Measurements from ENCODE around the gene TCEANC2.
"Not testable (repeated sequence)": the region's sequence is repeated elsewhere in the genome, so short reads cannot be mapped to it uniquely, and the experiment has no call there.

TCEANC2 gene

DNA sequence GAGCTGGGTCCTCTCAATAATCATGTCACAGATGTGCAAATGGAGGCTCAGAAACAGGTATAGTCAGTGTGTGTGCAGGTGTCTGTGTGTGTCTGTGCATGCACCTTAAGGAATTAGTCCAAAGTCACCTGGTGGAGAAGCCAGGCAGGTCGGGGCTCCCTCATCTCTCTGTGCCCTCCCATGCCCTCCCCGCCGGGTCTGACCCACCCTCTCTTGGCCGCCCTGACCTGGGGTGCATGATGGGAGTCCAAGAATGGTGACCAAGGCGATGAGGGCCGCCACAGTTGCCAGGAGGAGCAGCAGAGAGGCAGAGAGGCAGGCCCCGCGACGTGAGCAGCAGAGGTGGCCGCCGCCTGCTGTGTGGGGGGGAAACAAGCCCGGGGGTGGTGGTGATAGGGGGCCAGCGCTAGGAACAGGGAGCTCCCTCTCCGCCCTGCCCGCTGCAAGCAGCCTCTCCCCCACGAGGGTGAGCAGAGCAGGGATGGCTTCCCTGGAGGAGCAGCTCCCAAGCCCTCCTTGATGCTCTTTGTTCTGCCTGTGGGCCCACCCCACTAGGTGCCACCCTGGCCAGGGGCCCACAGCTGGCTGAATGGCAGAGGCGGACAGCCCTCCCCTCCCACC lies 39.3 kb upstream of the TCEANC2 start:
- Histone ChIP-seq H2AFZ (ENCODE audit: low read depth, low read length) (no peak overlapping the region), H3K79me2 (ENCODE audit: low read length) (no peaks in the 10 kb centered on the region), H4K20me1 (ENCODE audit: insufficient read depth, low read length) (no peaks in the 10 kb centered on the region), H3K9me3 (ENCODE audit: insufficient read depth, low read length) (no peaks in the 10 kb centered on the region), H3K27me3 (ENCODE audit: low read depth, low read length) (no peaks in the 10 kb centered on the region), H3K4me1 (ENCODE audit: low read length) (no peaks in the 10 kb centered on the region), H3K4me2 (ENCODE audit: low read length) (no peak overlapping the region), H3K36me3 (replicated peaks; ENCODE audit: low read depth, low read length) (no peaks in the 10 kb centered on the region), H3K4me3 (ENCODE audit: low read length) (no peak overlapping the region), H3K9ac (ENCODE audit: low read length) (no peak overlapping the region), H3K27ac (ENCODE audit: low read length) (no peak overlapping the region)
- TF ChIP-seq EZH2phosphoT487 (IDR thresholded peaks at IDR 0.05; ENCODE audit: low read depth): no peak
- TF ChIP-seq, protein P1, sequence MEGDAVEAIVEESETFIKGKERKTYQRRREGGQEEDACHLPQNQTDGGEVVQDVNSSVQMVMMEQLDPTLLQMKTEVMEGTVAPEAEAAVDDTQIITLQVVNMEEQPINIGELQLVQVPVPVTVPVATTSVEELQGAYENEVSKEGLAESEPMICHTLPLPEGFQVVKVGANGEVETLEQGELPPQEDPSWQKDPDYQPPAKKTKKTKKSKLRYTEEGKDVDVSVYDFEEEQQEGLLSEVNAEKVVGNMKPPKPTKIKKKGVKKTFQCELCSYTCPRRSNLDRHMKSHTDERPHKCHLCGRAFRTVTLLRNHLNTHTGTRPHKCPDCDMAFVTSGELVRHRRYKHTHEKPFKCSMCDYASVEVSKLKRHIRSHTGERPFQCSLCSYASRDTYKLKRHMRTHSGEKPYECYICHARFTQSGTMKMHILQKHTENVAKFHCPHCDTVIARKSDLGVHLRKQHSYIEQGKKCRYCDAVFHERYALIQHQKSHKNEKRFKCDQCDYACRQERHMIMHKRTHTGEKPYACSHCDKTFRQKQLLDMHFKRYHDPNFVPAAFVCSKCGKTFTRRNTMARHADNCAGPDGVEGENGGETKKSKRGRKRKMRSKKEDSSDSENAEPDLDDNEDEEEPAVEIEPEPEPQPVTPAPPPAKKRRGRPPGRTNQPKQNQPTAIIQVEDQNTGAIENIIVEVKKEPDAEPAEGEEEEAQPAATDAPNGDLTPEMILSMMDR (IDR thresholded peaks at IDR 0.05; ENCODE audit: low read depth, low read length): no peak

DNA sequence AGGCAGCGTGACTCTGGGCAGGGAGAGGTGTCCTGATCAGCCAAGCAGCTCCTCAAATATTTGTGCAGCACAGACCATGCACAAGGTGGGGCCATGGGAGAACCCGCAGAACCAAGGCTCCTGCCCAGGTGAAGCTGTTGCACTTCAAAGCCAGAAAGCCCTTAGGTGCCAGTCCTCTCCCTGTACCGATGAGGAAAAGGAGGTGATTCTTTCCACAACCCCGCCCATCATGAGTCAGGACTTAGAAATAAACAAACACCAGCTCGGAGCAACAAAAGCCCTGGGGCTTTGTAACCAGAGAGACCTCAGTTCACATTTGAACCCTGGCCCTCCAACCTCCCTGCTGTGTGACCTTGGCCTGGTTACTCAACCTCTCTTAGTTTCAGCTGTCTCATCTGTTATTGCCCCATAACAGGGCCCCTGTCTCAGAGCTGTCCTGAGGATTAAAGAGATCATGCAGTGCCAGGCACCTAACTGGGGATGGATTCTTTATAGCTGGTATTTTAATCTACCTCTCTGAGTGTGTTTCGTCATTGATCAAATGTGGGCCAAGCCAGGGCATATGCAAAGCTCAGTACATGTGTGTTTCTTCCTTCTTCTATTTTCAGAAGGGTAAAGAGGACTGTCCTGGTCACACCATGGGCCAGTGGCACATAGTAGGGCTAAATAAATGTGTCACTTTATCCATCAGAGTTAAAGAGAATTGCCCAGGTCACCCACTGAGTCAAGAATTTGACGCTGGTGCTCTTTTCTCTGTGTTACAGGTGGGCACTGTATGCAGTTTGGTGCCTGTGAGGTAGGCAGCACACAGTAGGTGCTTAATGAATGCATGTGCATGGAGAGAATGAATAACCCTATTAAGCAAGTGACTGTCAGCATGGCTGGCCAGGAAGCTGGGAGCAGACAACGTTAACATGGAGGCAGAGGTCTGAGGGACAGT lies 36.8 kb upstream of the TCEANC2 start:
- H4K20me1 ChIP-seq (ENCODE audit: insufficient read depth, low read length): no peaks in the 10 kb centered on the region
- no peak overlapping the region for H3K27ac ChIP-seq (ENCODE audit: low read length)
- TF ChIP-seq, protein P1 (IDR thresholded peaks at IDR 0.05; ENCODE audit: low read depth, low read length): no peak
- no peak for TF ChIP-seq EZH2phosphoT487 (IDR thresholded peaks at IDR 0.05; ENCODE audit: low read depth)
- H3K9ac ChIP-seq (ENCODE audit: low read length): no peak overlapping the region
- H3K4me3 ChIP-seq (ENCODE audit: low read length): no peak overlapping the region
- no peaks in the 10 kb centered on the region for H3K36me3 ChIP-seq (replicated peaks; ENCODE audit: low read depth, low read length)
- H3K4me2 ChIP-seq (ENCODE audit: low read length): no peak overlapping the region
- H3K9me3 ChIP-seq (ENCODE audit: insufficient read depth, low read length): no peaks in the 10 kb centered on the region
- no peaks in the 10 kb centered on the region for H3K79me2 ChIP-seq (ENCODE audit: low read length)
- no peak overlapping the region for H2AFZ ChIP-seq (ENCODE audit: low read depth, low read length)
- no peaks in the 10 kb centered on the region for H3K27me3 ChIP-seq (ENCODE audit: low read depth, low read length)
- H3K4me1 ChIP-seq (ENCODE audit: low read length): no peaks in the 10 kb centered on the region

DNA sequence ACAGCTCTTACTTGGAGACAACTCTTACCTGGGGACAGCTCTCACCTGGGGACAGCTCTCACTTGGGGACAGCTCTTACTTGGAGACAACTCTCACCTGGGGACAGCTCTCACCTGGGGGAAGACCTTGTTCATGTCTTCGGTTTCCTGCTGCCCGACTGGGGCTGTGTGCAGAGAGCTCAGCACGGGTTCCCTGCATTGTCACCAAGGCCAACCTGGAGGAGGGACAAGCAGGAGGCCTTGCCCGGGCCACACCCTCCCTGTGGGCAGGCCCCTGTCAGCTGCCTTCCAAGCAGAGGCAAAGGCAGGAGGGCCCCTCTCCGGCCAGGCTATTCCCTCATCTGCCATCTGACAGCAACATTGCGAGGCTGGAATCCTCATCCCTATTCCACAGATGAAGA lies 35.4 kb upstream of the TCEANC2 start, which contains the start of gene LDLRAD1:
Gene LDLRAD1, minus strand, starts transcription at position 208 of the 400 bp plus-strand sequence. Its CDS starts 74 bp downstream, at position 134.
- Histone ChIP-seq H3K4me1 (ENCODE audit: low read length) (no peaks in the 10 kb centered on the region), H3K4me3 (ENCODE audit: low read length) (no peak within 1 kb of the TSS), H3K79me2 (ENCODE audit: low read length) (no peaks in the 10 kb centered on the region), H3K9ac (ENCODE audit: low read length) (no peak within 1 kb of the TSS), H4K20me1 (ENCODE audit: insufficient read depth, low read length) (no peaks in the 10 kb centered on the region), H3K36me3 (replicated peaks; ENCODE audit: low read depth, low read length) (no peaks in the 10 kb centered on the region), H2AFZ (ENCODE audit: low read depth, low read length) (no peak within 1 kb of the TSS), H3K4me2 (ENCODE audit: low read length) (no peak within 1 kb of the TSS), H3K27ac (ENCODE audit: low read length) (no peak within 1 kb of the TSS), H3K27me3 (ENCODE audit: low read depth, low read length) (no peaks in the 10 kb centered on the region), H3K9me3 (ENCODE audit: insufficient read depth, low read length) (no peaks in the 10 kb centered on the region)
- TF ChIP-seq, protein P1 (IDR thresholded peaks at IDR 0.05; ENCODE audit: low read depth, low read length): no peak

DNA sequence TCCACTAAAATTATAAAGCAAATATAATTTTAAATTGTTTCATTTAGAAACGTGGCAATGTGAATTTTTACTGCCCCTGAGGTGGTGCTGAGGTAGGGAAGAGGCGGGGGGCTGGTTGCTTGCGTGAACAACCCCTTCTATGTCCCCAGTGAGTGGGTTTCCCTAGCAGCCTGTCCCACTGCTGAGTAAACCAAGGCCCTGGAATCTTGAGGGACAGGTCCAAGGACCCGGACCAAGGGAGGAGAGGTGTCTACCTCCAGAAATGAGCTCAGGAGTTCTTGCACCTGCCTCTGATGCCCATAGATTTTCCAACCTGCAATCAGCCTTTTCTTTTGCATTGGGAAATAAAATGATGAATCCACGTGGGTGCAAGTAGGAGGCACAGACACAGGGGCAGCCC lies 34.8 kb upstream of the TCEANC2 start:
- H2AFZ ChIP-seq (ENCODE audit: low read depth, low read length): no peak overlapping the region

DNA sequence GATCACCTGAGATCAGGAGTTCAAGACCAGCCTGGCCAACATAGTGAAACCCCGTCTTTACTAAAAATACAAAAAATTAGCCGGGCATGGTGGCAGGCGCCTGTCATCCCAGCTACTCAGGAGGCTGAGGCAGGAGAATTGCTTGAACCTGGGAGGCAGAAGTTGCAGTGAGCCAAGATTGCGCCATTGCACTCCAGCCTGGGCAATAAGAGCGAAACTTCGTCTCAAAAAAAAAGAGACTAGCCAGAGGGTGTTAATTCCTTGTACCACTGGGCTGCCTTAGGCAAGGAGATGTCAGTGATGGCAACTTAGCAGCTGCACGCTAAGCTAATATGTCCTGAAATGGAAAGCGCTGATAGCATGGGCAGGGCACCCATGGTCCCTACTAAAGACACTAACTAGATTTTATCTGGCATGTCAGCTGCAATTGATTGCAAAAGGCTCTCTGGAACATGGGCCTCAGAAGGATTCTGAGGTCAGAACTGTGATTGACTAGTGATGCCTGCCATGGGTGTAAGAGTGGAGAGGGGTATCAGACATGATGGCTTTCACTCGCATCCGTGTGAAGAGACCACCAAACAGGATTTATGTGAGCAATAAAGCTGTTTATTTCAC lies 33.7 kb upstream of the TCEANC2 start:
- H3K4me3 ChIP-seq (ENCODE audit: low read length); H4K20me1 ChIP-seq (ENCODE audit: insufficient read depth, low read length); H3K9ac ChIP-seq (ENCODE audit: low read length); H3K27me3 ChIP-seq (ENCODE audit: low read depth, low read length); H3K79me2 ChIP-seq (ENCODE audit: low read length); H3K36me3 ChIP-seq (replicated peaks; ENCODE audit: low read depth, low read length); H2AFZ ChIP-seq (ENCODE audit: low read depth, low read length); H3K27ac ChIP-seq (ENCODE audit: low read length); H3K4me1 ChIP-seq (ENCODE audit: low read length); H3K4me2 ChIP-seq (ENCODE audit: low read length); H3K9me3 ChIP-seq (ENCODE audit: insufficient read depth, low read length): not testable (repeated sequence)

More for the DNA sequence above, 34.8 kb upstream of the TCEANC2 start:
- H3K27me3 ChIP-seq (ENCODE audit: low read depth, low read length): no peaks in the 10 kb centered on the region
- no peaks in the 10 kb centered on the region for H3K9me3 ChIP-seq (ENCODE audit: insufficient read depth, low read length)
- TF ChIP-seq EZH2phosphoT487 (IDR thresholded peaks at IDR 0.05; ENCODE audit: low read depth): no peak
- TF ChIP-seq, protein P1 (IDR thresholded peaks at IDR 0.05; ENCODE audit: low read depth, low read length): no peak
- H3K36me3 ChIP-seq (replicated peaks; ENCODE audit: low read depth, low read length): no peaks in the 10 kb centered on the region
- no peaks in the 10 kb centered on the region for H3K4me1 ChIP-seq (ENCODE audit: low read length)
- no peak overlapping the region for H3K4me3 ChIP-seq (ENCODE audit: low read length)
- no peak overlapping the region for H3K4me2 ChIP-seq (ENCODE audit: low read length)
- no peak overlapping the region for H3K9ac ChIP-seq (ENCODE audit: low read length)
- no peak overlapping the region for H3K27ac ChIP-seq (ENCODE audit: low read length)
- no peaks in the 10 kb centered on the region for H3K79me2 ChIP-seq (ENCODE audit: low read length)
- H4K20me1 ChIP-seq (ENCODE audit: insufficient read depth, low read length): no peaks in the 10 kb centered on the region
